ENCODE measurements around the gene MGAT5.

Gene MGAT5

GRCh38 chr2:134308474-134309385 is 54.9 kb downstream of the MGAT5 start:
- FAIRE-seq = no peak

- FAIRE-seq = no peak
These were observed 56.5 kb downstream of the MGAT5 start for GRCh38 chr2:134310107-134311079.

GRCh38 chr2:134312482-134312881 is 58.6 kb downstream of the MGAT5 start:
- no peak for FAIRE-seq

- no peak for FAIRE-seq
These were observed 60.3 kb downstream of the MGAT5 start for GRCh38 chr2:134314202-134314601.

- no peak for FAIRE-seq
These were observed 61.0 kb downstream of the MGAT5 start for GRCh38 chr2:134314681-134315368.

GRCh38 chr2:134315471-134315870 is 61.6 kb downstream of the MGAT5 start:
- FAIRE-seq = no peak

- no peak for FAIRE-seq
These were observed 65.9 kb downstream of the MGAT5 start for GRCh38 chr2:134319596-134320254.

- FAIRE-seq = no peak
These were observed 67.1 kb downstream of the MGAT5 start for GRCh38 chr2:134320930-134321329.

- FAIRE-seq = no peak
These were observed 69.9 kb downstream of the MGAT5 start for GRCh38 chr2:134323777-134324176.

GRCh38 chr2:134324430-134324829 is 70.6 kb downstream of the MGAT5 start:
- no peak for FAIRE-seq

GRCh38 chr2:134324947-134325346 is 71.1 kb downstream of the MGAT5 start:
- no peak for FAIRE-seq

GRCh38 chr2:134325696-134326095 is 71.8 kb downstream of the MGAT5 start:
- no peak for FAIRE-seq

GRCh38 chr2:134327367-134327766 is 73.5 kb downstream of the MGAT5 start:
- no peak for FAIRE-seq

GRCh38 chr2:134331081-134331480 is 77.2 kb downstream of the MGAT5 start:
- FAIRE-seq = no peak

- peak; percentile 12 for FAIRE-seq
These were observed 79.8 kb downstream of the MGAT5 start for GRCh38 chr2:134333646-134334189.

- FAIRE-seq = no peak
These were observed 80.9 kb downstream of the MGAT5 start for GRCh38 chr2:134334542-134335353.

GRCh38 chr2:134335601-134336000 is 81.7 kb downstream of the MGAT5 start:
- FAIRE-seq = no peak

- no peak for FAIRE-seq
These were observed 82.5 kb downstream of the MGAT5 start for GRCh38 chr2:134336352-134336751.

- no peak for FAIRE-seq
These were observed 83.0 kb downstream of the MGAT5 start for GRCh38 chr2:134336921-134337320.

GRCh38 chr2:134337631-134338030 is 83.8 kb downstream of the MGAT5 start:
- FAIRE-seq = no peak

GRCh38 chr2:134338208-134338607 is 84.3 kb downstream of the MGAT5 start:
- FAIRE-seq = no peak

All from endometrium (tissue), 2 donors.